Measurements from ENCODE around the gene ABCA6. TPM values are rescaled to one million over a fixed set of nuclear protein-coding genes. Genes with fewer than 3 reads are reported as not detected.

The ABCA6 gene
- total RNA-seq, 1 donor from 2014 or later: not detected

- Histone ChIP-seq H3F3A (ENCODE audit: low read depth) (no peaks in the 10 kb centered on the region), H3K9ac (no peak overlapping the region), H3K4me2 (no peak overlapping the region), H3K4me3 (no peak overlapping the region), H3K4me1 (peaks cover 14% of the 10 kb centered on the region), H3K27ac (no peak overlapping the region), H3K9me3 (ENCODE audit: low read depth) (no peaks in the 10 kb centered on the region), H4K20me1 (ENCODE audit: low read depth) (no peaks in the 10 kb centered on the region), H3K79me2 (ENCODE audit: low read depth) (no peaks in the 10 kb centered on the region), H2AFZ (replicated peaks) (no peak overlapping the region), H3K36me3 (no peaks in the 10 kb centered on the region), H3K27me3 (no peaks in the 10 kb centered on the region)
- no peaks in the 10 kb centered on the region for H3K27me3 Mint-ChIP-seq (ENCODE audit: insufficient read depth, low read depth)
- H3K36me3 Mint-ChIP-seq: no peaks in the 10 kb centered on the region
- peaks cover 11% of the 10 kb centered on the region for H3K4me1 Mint-ChIP-seq
- no peak overlapping the region for H3K27ac Mint-ChIP-seq
- peaks cover under 1% of the 10 kb centered on the region for H3K9me3 Mint-ChIP-seq
- TF ChIP-seq EZH2 (IDR thresholded peaks at IDR 0.05): no peak
- no peak for TF ChIP-seq EZH2phosphoT487 (IDR thresholded peaks at IDR 0.05)
- no peak for TF ChIP-seq CTCF (IDR thresholded peaks at IDR 0.05)
- no peak overlapping the region for H3K4me3 Mint-ChIP-seq
- DNase-seq (ENCODE audit: low spot score): no peak
These were observed 109.9 kb downstream of the ABCA6 start for GRCh38 chr17:69031839-69032238.

GRCh38 chr17:69030169-69030568 is 111.5 kb downstream of the ABCA6 start:
- Mint-ChIP-seq H3K4me3 (no peak overlapping the region), H3K4me1 (peaks cover 11% of the 10 kb centered on the region), H3K27me3 (ENCODE audit: insufficient read depth, low read depth) (no peaks in the 10 kb centered on the region), H3K9me3 (no peaks in the 10 kb centered on the region), H3K27ac (no peak overlapping the region), H3K36me3 (no peaks in the 10 kb centered on the region)
- Histone ChIP-seq H3F3A (ENCODE audit: low read depth) (no peaks in the 10 kb centered on the region), H3K4me3 (no peak overlapping the region), H2AFZ (replicated peaks) (no peak overlapping the region), H3K79me2 (ENCODE audit: low read depth) (no peaks in the 10 kb centered on the region), H4K20me1 (ENCODE audit: low read depth) (no peaks in the 10 kb centered on the region), H3K4me2 (no peak overlapping the region), H3K27me3 (no peaks in the 10 kb centered on the region), H3K36me3 (no peaks in the 10 kb centered on the region), H3K4me1 (peaks cover 14% of the 10 kb centered on the region), H3K9ac (no peak overlapping the region), H3K9me3 (ENCODE audit: low read depth) (no peaks in the 10 kb centered on the region), H3K27ac (no peak overlapping the region)
- no peak for TF ChIP-seq EZH2phosphoT487 (IDR thresholded peaks at IDR 0.05)
- DNase-seq (ENCODE audit: low spot score): no peak

Small RNAs within 50 kb of the gene (microRNA-seq; reads per million reads assigned to microRNA genes)
- not detected for gene MIR4524A
- gene MIR4524B: not detected

Small RNAs within 50 kb of the gene (small RNA-seq; reads per million reads assigned to genes)
- not detected for gene MIR4524B

Other genes starting within 250 kb of the ABCA6 start
- gene ABCA8, start 186.5 kb downstream of the ABCA6 start, total RNA-seq (ENCODE audit: low replicate concordance): not detected in 2 replicates
- 0.03 and 0.13 TPM in 2 replicates for gene ABCA9, start 81.0 kb downstream of the ABCA6 start, total RNA-seq (ENCODE audit: low replicate concordance)
- 0.09 and 0.21 TPM in 2 replicates for gene ABCA10, start 86.9 kb upstream of the ABCA6 start, total RNA-seq (ENCODE audit: low replicate concordance)
- 19.4 and 35.1 TPM in 2 replicates for gene ABCA5, start 185.2 kb upstream of the ABCA6 start, total RNA-seq (ENCODE audit: low replicate concordance)

Measured in neural progenitor cell (in vitro differentiated cells).